H1 (cell line): ENCODE data around the gene MESD. TPM values are rescaled to one million over a fixed set of nuclear protein-coding genes. Genes with fewer than 3 reads are reported as not detected.
A peak's percentile ranks its signal among the peaks of the same experiment; 100 is the strongest.

Experiments used
- CTCF ChIA-PET: fragments of 300-600 bp; sonication (Branson Sonifier 250); formaldehyde crosslinking; loops from one replicate; lab custom pipeline; 2021; ENCODE audit not compliant: partially characterized antibody; lab: Charles Lee
- POLR2A ChIA-PET: fragments of 300-600 bp; sonication (Branson Sonifier 250); formaldehyde crosslinking; loops from one replicate; lab custom pipeline; 2021; ENCODE audit warnings: inconsistent platforms; ENCODE audit not compliant: partially characterized antibody; lab: Charles Lee
- DNase-seq, 2 experiments: peaks; one replicate each; pipeline versions ENCODE4 v3.0.0 to v3.0.0-alpha.2; 2010 to 2022; ENCODE audit warnings: low spot score in 2 of 2, low read depth in 1 of 2, mixed read lengths in 1 of 2
- FAIRE-seq: peaks from 2 replicates; lab custom pipeline; 2011; peaks lifted over from hg19 to GRCh38; lab: Jason Lieb, UNC
- H2AFZ ChIP-seq: 2 replicates; pipeline ENCODE4 v1.8.1; 2012; ENCODE audit warnings: low read length, inconsistent platforms
- H2AK5ac ChIP-seq: 2 replicates; pipeline ENCODE4 v1.6.1; 2013; ENCODE audit warnings: low read depth, low read length
- H2BK120ac ChIP-seq: replicated peaks from 2 replicates; pipeline ENCODE3; 2013; ENCODE audit warnings: low read depth, low read length, inconsistent platforms
- H2BK12ac ChIP-seq: 2 replicates; pipeline ENCODE4 v1.6.1; 2013; ENCODE audit warnings: low read depth, low read length
- H2BK15ac ChIP-seq: 2 replicates; pipeline ENCODE4 v1.6.1; 2013; ENCODE audit warnings: low read length
- H2BK20ac ChIP-seq: 2 replicates; pipeline ENCODE4 v1.6.1; 2013; ENCODE audit warnings: low read length
- H2BK5ac ChIP-seq: 2 replicates; pipeline ENCODE4 v1.6.1; 2013; ENCODE audit warnings: low read depth, low read length
- H3K14ac ChIP-seq: 2 replicates; pipeline ENCODE4 v1.6.1; 2013; ENCODE audit warnings: inconsistent platforms; ENCODE audit not compliant: insufficient read length
- H3K18ac ChIP-seq: 2 replicates; pipeline ENCODE4 v1.6.1; 2013; ENCODE audit warnings: low read length; ENCODE audit errors: extremely low read depth
- H3K23ac ChIP-seq: 2 replicates; pipeline ENCODE4 v1.6.1; 2013; ENCODE audit warnings: inconsistent platforms; ENCODE audit not compliant: insufficient read length
- H3K23me2 ChIP-seq: 2 replicates; pipeline ENCODE4 v1.6.1; 2013; ENCODE audit warnings: low read depth, low read length
- H3K27ac ChIP-seq: 2 replicates; pipeline ENCODE4 v1.6.1; 2011; ENCODE audit warnings: low read depth, low read length, inconsistent platforms
- H3K27me3 ChIP-seq, 4 experiments: replicated peaks in 1 of 4; 1 replicate in 1 of 4; 2 replicates in 3 of 4; pipeline versions ENCODE4 v1.6.1 to v1.8.1; 2011 to 2013; ENCODE audit warnings: low read length in 3 of 4, mild to moderate bottlenecking in 3 of 4, inconsistent platforms in 2 of 4, mixed read lengths in 2 of 4, moderate library complexity in 1 of 4; ENCODE audit not compliant: control insufficient read depth in 3 of 4, insufficient read depth in 3 of 4; ENCODE audit errors: extremely low read depth in 1 of 4
- H3K36me3 ChIP-seq, 4 experiments: 2 replicates each; pipeline versions ENCODE4 v1.6.1 to v1.8.1; 2011 to 2013; ENCODE audit warnings: mild to moderate bottlenecking in 4 of 4, low read length in 3 of 4, moderate library complexity in 2 of 4, control low read depth in 1 of 4, inconsistent platforms in 1 of 4; ENCODE audit not compliant: insufficient read depth in 4 of 4, control insufficient read depth in 2 of 4
- H3K4ac ChIP-seq: replicated peaks from 2 replicates; pipeline ENCODE3; 2013; ENCODE audit warnings: low read length, low read depth, mixed read lengths, inconsistent platforms; ENCODE audit not compliant: insufficient read length
- H3K4me1 ChIP-seq, 4 experiments: replicated peaks in 1 of 4; 1 replicate in 1 of 4; 2 replicates in 3 of 4; pipeline versions ENCODE4 v1.6.1 to v1.8.1; 2011 to 2013; ENCODE audit warnings: low read length in 3 of 4, inconsistent platforms in 2 of 4, mixed read lengths in 1 of 4; ENCODE audit not compliant: insufficient read depth in 4 of 4, control insufficient read depth in 3 of 4
- H3K4me2 ChIP-seq, 2 experiments: 2 replicates each; pipeline versions ENCODE4 v1.6.1 to v1.8.1; 2011 to 2013; ENCODE audit warnings: low read depth in 2 of 2, low read length in 2 of 2, control low read depth in 1 of 2, inconsistent platforms in 1 of 2, mild to moderate bottlenecking in 1 of 2; ENCODE audit not compliant: insufficient read depth in 1 of 2
- H3K4me3 ChIP-seq, 4 experiments: fragments of 200-600, 300-600 bp in 1 of 4; sonication (generic), shearing (Covaris generic), sonication (Bioruptor Twin) in 1 of 4; 2 replicates each; pipeline versions ENCODE4 v1.5.1 to v1.8.1; 2011 to 2016; ENCODE audit warnings: low read length in 4 of 4, low read depth in 3 of 4, control low read depth in 2 of 4, inconsistent platforms in 2 of 4, mild to moderate bottlenecking in 2 of 4, mixed read lengths in 1 of 4, moderate library complexity in 1 of 4; ENCODE audit not compliant: insufficient read depth in 2 of 4; ENCODE audit errors: extremely low read depth in 1 of 4
- H3K56ac ChIP-seq: replicated peaks from 2 replicates; pipeline ENCODE3; 2013; ENCODE audit warnings: low read depth, mild to moderate bottlenecking, mixed read lengths, low read length, inconsistent platforms; ENCODE audit not compliant: insufficient read length
- H3K79me1 ChIP-seq: 2 replicates; pipeline ENCODE4 v1.6.1; 2013; ENCODE audit warnings: low read depth, low read length, control low read depth
- H3K79me2 ChIP-seq, 2 experiments: 2 replicates each; pipeline versions ENCODE4 v1.6.1 to v1.8.1; 2012 to 2013; ENCODE audit warnings: low read length in 2 of 2, mild to moderate bottlenecking in 2 of 2, inconsistent platforms in 1 of 2; ENCODE audit not compliant: insufficient read depth in 2 of 2, control insufficient read depth in 1 of 2
- H3K9ac ChIP-seq, 4 experiments: replicated peaks in 1 of 4; 1 replicate in 1 of 4; 2 replicates in 3 of 4; pipeline versions ENCODE4 v1.6.1 to v1.8.1; 2011 to 2013; ENCODE audit warnings: low read depth in 3 of 4, low read length in 3 of 4, control low read depth in 2 of 4, mild to moderate bottlenecking in 2 of 4, moderate library complexity in 2 of 4, inconsistent platforms in 1 of 4; ENCODE audit errors: extremely low read depth in 1 of 4
- H3K9me3 ChIP-seq, 2 experiments: 2 replicates each; pipeline versions ENCODE4 v1.6.1 to v1.8.1; 2012 to 2013; ENCODE audit warnings: mild to moderate bottlenecking in 2 of 2, moderate library complexity in 2 of 2, control low read depth in 1 of 2, inconsistent platforms in 1 of 2, low read depth in 1 of 2, low read length in 1 of 2, mixed read lengths in 1 of 2; ENCODE audit not compliant: insufficient read depth in 2 of 2
- H4K20me1 ChIP-seq, 2 experiments: replicated peaks in 1 of 2; 2 replicates each; pipeline versions ENCODE3 to v1.8.1; 2011 to 2013; ENCODE audit warnings: inconsistent platforms in 2 of 2, low read length in 2 of 2, mild to moderate bottlenecking in 1 of 2; ENCODE audit not compliant: insufficient read depth in 2 of 2, control insufficient read depth in 1 of 2
- H4K5ac ChIP-seq: 2 replicates; pipeline ENCODE4 v1.6.1; 2013; ENCODE audit warnings: low read length, low read depth, mixed read lengths, inconsistent platforms; ENCODE audit not compliant: insufficient read length
- H4K8ac ChIP-seq: 2 replicates; pipeline ENCODE4 v1.8.0; 2013; ENCODE audit warnings: mild to moderate bottlenecking, moderate library complexity, low read length, inconsistent platforms; ENCODE audit not compliant: insufficient read depth; ENCODE audit errors: extremely low read depth
- H4K91ac ChIP-seq: replicated peaks from 2 replicates; pipeline ENCODE3; 2013; ENCODE audit warnings: low read length, mixed read lengths, inconsistent platforms; ENCODE audit not compliant: insufficient read length
- CTBP2 ChIP-seq: IDR thresholded peaks from 2 replicates; pipeline ENCODE4 v1.7.0; 2011; ENCODE audit warnings: borderline replicate concordance, mild to moderate bottlenecking, moderate library complexity, mixed read lengths, low read length; ENCODE audit not compliant: insufficient read depth, insufficient read length
- POLR2AphosphoS5 ChIP-seq: IDR thresholded peaks from 2 replicates; pipeline ENCODE4 v1.6.1; 2011; ENCODE audit warnings: low read depth, low read length
- SIRT6 ChIP-seq: IDR thresholded peaks from one replicate; pipeline ENCODE4 v1.7.1; 2012; ENCODE audit warnings: low read length, inconsistent platforms
- WGBS, 2 experiments: shearing (Covaris generic) in 1 of 2; methylation state at CpG; one replicate each; pipeline versions ENCODE4 v1.1.6 to v1.1.7; 2013 to 2015; ENCODE audit warnings: low lambda C conversion rate in 2 of 2, mixed read lengths in 2 of 2, inconsistent platforms in 1 of 2, low coverage in 1 of 2, missing lambda C conversion rate in 1 of 2; ENCODE audit not compliant: insufficient replicate concordance in 2 of 2, insufficient coverage in 1 of 2, insufficient read length in 1 of 2; ENCODE audit errors: extremely low coverage in 1 of 2, missing lambda C conversion rate in 1 of 2; 5-methylcytosine and 5-hydroxymethylcytosine counted together
- polyA plus RNA-seq, 7 experiments: library from polyadenylated mRNA; depleted of rRNA in 3 of 7; stranded (reverse) in 5 of 7; unstranded in 2 of 7; fragments of >200 nt in 5 of 7; fragments of 200-250 nt in 2 of 7; gene quantifications; 1 replicate in 5 of 7; 2 replicates in 1 of 7; 4 replicates in 1 of 7; pipeline versions ENCODE4 v1.2.1 to v1.2.3, GENCODE V29; 2011 to 2013; ENCODE audit warnings: missing spikeins in 2 of 7, mixed read lengths in 2 of 7
- total RNA-seq: library from RNA; stranded (reverse); fragmentation: NEBNext Ultra II Directional; extraction: Animal tissue kit (Norgen Biotek cat#: 25700); gene quantifications from 2 replicates; pipeline ENCODE4 v1.2.1, GENCODE V29; 2021
- TF ChIP-seq, protein P1 (sequence below): IDR thresholded peaks from 2 replicates; pipeline ENCODE4 v1.6.1; 2012; ENCODE audit warnings: low read length, inconsistent platforms

The MESD gene
- total and polyA plus RNA-seq, 2 of the 8 experiments (the other 6 are each of a cell fraction or from before 2014, with no cell fraction given), result 11.0 to 28.3 TPM

DNA sequence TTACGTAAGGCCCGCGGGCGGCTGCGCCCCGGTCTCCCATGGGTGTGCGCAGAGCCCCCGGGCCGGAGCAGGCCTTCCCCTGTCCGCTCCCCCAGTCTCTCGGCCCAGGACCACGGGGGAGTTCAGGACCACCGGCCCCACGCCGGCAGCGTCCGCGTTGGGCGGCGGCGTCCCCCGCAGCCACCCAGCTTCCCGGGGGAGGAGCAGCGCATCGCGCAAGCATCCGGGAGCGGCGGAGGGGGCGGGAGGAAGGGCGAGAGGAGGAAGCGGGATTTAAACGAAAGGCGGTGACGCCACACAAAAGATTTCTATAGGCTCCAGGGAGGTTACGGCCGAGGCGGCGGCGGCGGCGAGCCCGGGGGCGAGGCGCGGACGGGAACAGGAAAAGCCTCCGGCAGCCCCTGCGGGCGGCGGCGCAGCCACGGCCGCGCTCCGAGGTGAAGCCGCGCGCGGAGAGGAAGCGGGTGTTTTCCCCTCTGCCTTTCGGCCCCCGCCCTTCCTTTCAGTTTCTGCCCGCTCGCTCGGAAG lies 11.1 kb upstream of the MESD start, which contains the start of gene TLNRD1:
Gene TLNRD1, plus strand, starts transcription at position 300 of the 528 bp plus-strand sequence. CDS start 1,349 bp downstream, outside the sequence.
- Histone ChIP-seq H3K9me3 (no peaks in the 10 kb centered on the region; a peak in 1 of 4 replicates), H3K27ac (peak within 1 kb of the TSS; percentile 62; the same call in 1 of the 2 replicates), H2BK5ac (no peak within 1 kb of the TSS; the same call in 1 of the 2 replicates), H3K4me1 (peaks cover 0 to 8% (median 5%) of the 10 kb centered on the region in 4 experiments; a peak in 4 of 7 replicates), H4K91ac (peak within 1 kb of the TSS; percentile 62), H4K5ac (peak within 1 kb of the TSS; percentile 47), H3K18ac (peak within 1 kb of the TSS; percentile 62), H3K79me2 (no peaks in the 10 kb centered on the region), H2AFZ (peak within 1 kb of the TSS; percentile 87), H3K56ac (no peak within 1 kb of the TSS), H2BK20ac (no peak within 1 kb of the TSS), H3K36me3 (no peaks in the 10 kb centered on the region; a peak in 1 of 8 replicates), H2BK15ac (no peak within 1 kb of the TSS), H4K8ac (peak within 1 kb of the TSS; percentile 88), H3K23me2 (peaks cover 17% of the 10 kb centered on the region; the same call in 1 of the 2 replicates), H3K27me3 (peaks cover 0 to 12% (median 9%) of the 10 kb centered on the region in 4 experiments; a peak in 5 of 7 replicates), H4K20me1 (peaks cover 2 to 8% of the 10 kb centered on the region in 2 experiments), H3K4me3 (peak within 1 kb of the TSS; percentile 70 to 90 (median 81)), H2BK120ac (no peak within 1 kb of the TSS), H3K23ac (no peak within 1 kb of the TSS), H2AK5ac (no peak within 1 kb of the TSS), H3K4me2 (peak within 1 kb of the TSS; percentile 76 to 80), H3K79me1 (peaks cover 2% of the 10 kb centered on the region; the same call in 1 of the 2 replicates), H3K14ac (no peak within 1 kb of the TSS), H3K9ac (peak within 1 kb of the TSS; percentile 73 to 97 (median 81)), H3K4ac (peak within 1 kb of the TSS; percentile 8), H2BK12ac (peak within 1 kb of the TSS; percentile 65; the same call in 1 of the 2 replicates)
- no peak for FAIRE-seq
- WGBS, 2 experiments, result 2% methylated on average over 18 of the region's 66 CpGs; no CpG with 5 or more reads in 1 of the 2 experiments
- ChIA-PET POLR2A (interaction anchor here (1.5 to 2.9 kb wide), 4 partner anchors 12 to 105 kb away, joined by 4 to 8 read pairs (median 6); no protein-coding TSS in a partner anchor), CTCF (interaction anchor here (0.6 to 1.6 kb wide), 2 partner anchors 19 to 451 kb away, joined by 3 read pairs; no protein-coding TSS in a partner anchor)
- DNase-seq, result peak in 1 of 2 experiments; percentile 85
- TF ChIP-seq CTBP2 (no peak), POLR2AphosphoS5 (peak; percentile 69; the same call in 1 of the 2 replicates), SIRT6 (no peak)
- TF ChIP-seq, protein P1, sequence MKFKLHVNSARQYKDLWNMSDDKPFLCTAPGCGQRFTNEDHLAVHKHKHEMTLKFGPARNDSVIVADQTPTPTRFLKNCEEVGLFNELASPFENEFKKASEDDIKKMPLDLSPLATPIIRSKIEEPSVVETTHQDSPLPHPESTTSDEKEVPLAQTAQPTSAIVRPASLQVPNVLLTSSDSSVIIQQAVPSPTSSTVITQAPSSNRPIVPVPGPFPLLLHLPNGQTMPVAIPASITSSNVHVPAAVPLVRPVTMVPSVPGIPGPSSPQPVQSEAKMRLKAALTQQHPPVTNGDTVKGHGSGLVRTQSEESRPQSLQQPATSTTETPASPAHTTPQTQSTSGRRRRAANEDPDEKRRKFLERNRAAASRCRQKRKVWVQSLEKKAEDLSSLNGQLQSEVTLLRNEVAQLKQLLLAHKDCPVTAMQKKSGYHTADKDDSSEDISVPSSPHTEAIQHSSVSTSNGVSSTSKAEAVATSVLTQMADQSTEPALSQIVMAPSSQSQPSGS, result no peak
